GM12892 (cell line): Measurements from ENCODE around the gene BLVRA.

Source experiments
- POLR2A ChIP-seq: IDR thresholded peaks from 2 replicates; pipeline ENCODE4 v1.6.1; 2011; ENCODE audit warnings: low read depth, low read length, control low read depth
- POLR2AphosphoS5 ChIP-seq: IDR thresholded peaks from 2 replicates; pipeline ENCODE4 v1.6.1; 2011; ENCODE audit warnings: low read depth, low read length, control low read depth
- TAF1 ChIP-seq: IDR thresholded peaks from 2 replicates; pipeline ENCODE4 v1.6.1; 2011; ENCODE audit warnings: low read depth, mild to moderate bottlenecking, control low read depth, low read length, borderline replicate concordance

- TF ChIP-seq POLR2AphosphoS5 = no peak
- TF ChIP-seq POLR2A = no peak
- no peak for TF ChIP-seq TAF1
These were observed 31.0 kb upstream of the BLVRA start for GRCh38 chr7:43727494-43727893.
